Glomerular visceral epithelial cell (primary cell): ENCODE data around the gene OTUD1.

ENCODE experiments used
- DNase-seq: peaks from one replicate; pipeline ENCODE4 v3.0.0-alpha.2; 2016; ENCODE audit errors: extremely low spot score

Gene OTUD1

GRCh38 chr10:23469596-23470237 is 30.8 kb downstream of the OTUD1 start:
- no peak for DNase-seq

GRCh38 chr10:23472181-23472580 is 33.3 kb downstream of the OTUD1 start:
- DNase-seq, result no peak

DNA sequence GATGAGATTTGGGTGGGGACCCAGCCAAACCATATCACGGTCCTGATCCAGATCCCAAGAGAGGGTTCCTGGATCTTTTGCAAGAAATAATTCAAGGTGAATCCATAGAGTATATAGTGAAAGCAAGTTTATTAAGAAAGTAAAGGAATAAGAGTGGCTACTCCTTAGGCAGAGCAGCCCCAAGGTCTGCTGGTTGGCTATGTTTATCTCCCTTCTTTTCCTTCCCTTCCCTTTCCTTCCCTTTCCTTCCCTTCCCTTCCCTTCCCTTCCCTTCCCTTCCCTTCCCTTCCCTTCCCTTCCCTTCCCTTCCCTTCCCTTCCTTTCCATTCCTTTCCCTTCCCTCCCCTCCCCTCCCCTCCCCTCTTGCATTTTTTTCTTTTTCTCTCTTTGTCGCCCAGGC is 35.2 kb downstream of the OTUD1 start:
- no peak for DNase-seq

- DNase-seq, result no peak
Measured at GRCh38 chr10:23474626-23475025, 35.8 kb downstream of the OTUD1 start.

- DNase-seq, result no peak
Measured at GRCh38 chr10:23478570-23478969, 39.7 kb downstream of the OTUD1 start.

DNA sequence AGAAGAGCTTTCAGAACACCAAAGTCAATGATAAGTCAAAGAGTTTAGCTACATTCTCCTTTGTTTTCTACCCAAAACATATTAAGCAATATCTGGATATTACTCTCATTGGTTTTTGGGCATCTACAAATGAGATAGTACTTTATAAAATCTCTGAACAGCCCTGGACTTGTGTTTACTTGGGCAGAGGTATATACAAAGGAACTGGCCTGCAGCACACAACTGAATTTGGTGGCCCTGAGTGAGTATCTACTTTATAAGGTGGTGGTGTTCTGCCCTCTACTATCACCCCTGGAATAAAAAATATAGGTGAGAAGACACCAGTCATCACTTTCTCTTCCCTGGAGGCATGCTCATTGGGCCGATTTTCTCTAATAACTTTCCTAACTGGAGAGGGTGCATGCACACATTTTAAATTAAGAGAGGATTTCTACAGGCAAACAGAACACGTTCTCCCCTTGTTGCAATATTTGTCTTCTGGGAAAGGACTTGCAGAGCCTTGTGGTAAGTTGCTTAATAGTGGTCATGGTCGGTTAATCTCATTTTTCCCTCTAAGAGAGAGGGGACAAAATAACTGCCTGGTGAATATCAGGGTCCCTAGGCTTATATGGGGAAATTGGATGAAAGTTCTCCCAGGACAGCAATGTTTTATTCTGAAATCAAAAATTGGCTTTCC is 41.1 kb downstream of the OTUD1 start:
- DNase-seq, result no peak

GRCh38 chr10:23481363-23481961 is 42.6 kb downstream of the OTUD1 start:
- DNase-seq, result no peak

GRCh38 chr10:23490115-23490514 is 51.2 kb downstream of the OTUD1 start:
- DNase-seq, result no peak
